ENCODE data around the gene TSEN54. TPM values are rescaled to one million over a fixed set of nuclear protein-coding genes. Genes with fewer than 3 reads are reported as not detected.

TSEN54 gene
- total RNA-seq = 9.6 and 12.7 TPM in 2 replicates

GRCh38 chr17:75516255-75516618 is at the start of gene TSEN54:
Gene TSEN54, plus strand, starts transcription at chr17:75516528. Its CDS starts 33 bp downstream, at chr17:75516561.

DNA sequence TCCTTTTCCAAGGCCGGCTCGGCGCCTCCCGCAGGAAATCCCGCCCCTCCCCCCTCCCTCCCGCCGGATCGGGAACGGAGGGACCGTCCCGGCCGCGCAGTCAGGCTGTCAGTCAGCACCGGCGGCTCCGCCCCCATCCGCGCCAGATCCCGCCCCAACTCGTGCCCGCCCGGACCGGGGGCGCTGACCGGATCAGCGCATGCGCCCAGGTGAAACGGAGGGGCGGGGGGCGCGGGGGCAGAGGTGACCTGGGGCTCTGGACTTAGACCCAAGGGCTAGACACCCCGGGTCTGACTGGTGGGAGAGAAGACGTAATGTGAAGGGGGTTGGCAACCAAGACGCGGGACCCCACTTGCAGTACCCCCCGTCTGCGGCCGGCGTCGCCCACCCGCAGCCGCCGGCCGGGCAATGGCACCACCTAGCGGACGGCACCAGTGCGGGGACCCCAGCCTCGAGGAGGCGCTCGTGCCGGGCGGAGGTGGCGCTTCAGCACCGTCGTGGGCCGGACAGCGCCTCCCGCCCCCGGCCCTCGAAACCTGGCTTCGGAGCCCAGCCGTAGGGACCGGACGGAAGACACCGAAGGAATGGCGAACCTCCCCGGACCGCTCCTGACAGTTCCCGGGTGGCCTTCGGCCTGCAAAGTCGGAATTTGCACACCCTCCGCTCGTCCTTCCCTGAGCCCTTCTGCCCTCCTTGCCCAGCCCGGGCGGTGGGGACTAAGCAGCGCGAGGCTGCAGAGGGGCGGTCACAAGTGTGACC is 653 bp upstream of the TSEN54 start, which contains the start of gene CASKIN2:
Gene CASKIN2 (minus strand): TSS at position 42 of the 759 bp plus-strand sequence. CDS start 1,733 bp downstream, outside the sequence.

DNA sequence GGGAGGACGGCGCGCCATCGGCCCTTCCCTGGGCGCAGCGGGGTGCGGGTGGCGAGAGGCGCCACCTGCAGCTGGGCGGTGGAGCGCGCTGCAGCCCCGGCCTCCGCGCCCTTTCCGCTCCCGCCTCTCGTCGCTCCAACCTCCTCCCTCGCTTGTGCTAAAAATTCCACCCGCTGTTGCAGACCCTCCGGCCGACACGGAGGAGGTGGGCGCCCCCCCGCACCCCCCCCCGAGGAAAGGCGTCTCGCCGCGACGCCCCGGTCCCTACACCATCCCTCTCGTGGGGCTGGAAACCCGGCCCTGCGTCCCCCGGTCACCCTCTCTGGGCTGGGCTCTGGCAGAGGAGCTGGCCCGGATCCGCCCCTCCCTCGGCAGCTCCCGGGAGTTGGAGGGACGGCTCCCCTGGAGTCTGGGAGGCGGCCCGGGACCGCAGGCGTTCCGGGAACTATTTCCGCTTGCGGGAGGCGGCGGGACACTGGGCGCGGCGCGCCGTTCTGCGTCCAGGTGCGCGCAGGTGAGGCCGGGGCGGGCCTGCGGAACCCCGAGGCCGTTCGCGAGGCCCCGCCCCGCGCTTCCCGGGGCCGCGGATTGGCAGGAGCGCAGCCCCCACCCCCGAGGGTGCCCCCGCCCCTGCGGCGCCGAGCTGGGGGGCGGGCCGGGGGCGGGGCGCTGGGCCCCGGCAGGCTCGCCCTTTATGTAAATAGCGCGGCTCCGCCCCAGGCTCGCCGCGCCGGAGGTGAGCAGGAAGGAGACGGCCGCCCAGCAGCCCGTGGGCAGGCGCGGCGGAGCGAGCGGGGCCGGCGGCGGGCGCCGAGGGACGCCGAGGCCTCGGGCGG is 8.9 kb downstream of the TSEN54 start, which contains the start of gene LLGL2:
Gene LLGL2 (plus strand): TSS at position 728 of the 836 bp plus-strand sequence. CDS start 17,730 bp downstream, outside the sequence.

Other genes starting within 250 kb of the TSEN54 start
- gene MIF4GD, start 245.3 kb upstream of the TSEN54 start, total RNA-seq = 5.6 and 9.2 TPM in 2 replicates
- gene SLC25A19, start 227.1 kb upstream of the TSEN54 start, total RNA-seq = 4.4 and 10.2 TPM in 2 replicates
- 64.8 and 103 TPM in 2 replicates for gene GRB2, start 110.8 kb upstream of the TSEN54 start, total RNA-seq
- gene TMEM94, start 59.9 kb upstream of the TSEN54 start, total RNA-seq = 35.1 and 58.4 TPM in 2 replicates
- 8.5 and 11.6 TPM in 2 replicates for gene CASKIN2, start 991 bp upstream of the TSEN54 start, total RNA-seq
- 0.57 and 1.8 TPM in 2 replicates for gene LLGL2, start 9.2 kb downstream of the TSEN54 start, total RNA-seq
- gene MYO15B, start 71.3 kb downstream of the TSEN54 start, total RNA-seq = 0.57 and 1.3 TPM in 2 replicates
- not detected in 2 replicates for gene SMIM5, start 116.9 kb downstream of the TSEN54 start, total RNA-seq
- gene RECQL5, start 150.6 kb downstream of the TSEN54 start, total RNA-seq = 21.7 and 22.6 TPM in 2 replicates
- 66.6 and 75.9 TPM in 2 replicates for gene SAP30BP, start 150.8 kb downstream of the TSEN54 start, total RNA-seq
- 0.44 and 0.57 TPM in 2 replicates for gene ITGB4, start 204.9 kb downstream of the TSEN54 start, total RNA-seq
- gene GALK1, start 248.7 kb downstream of the TSEN54 start, total RNA-seq = 24.7 and 37.7 TPM in 2 replicates